HepG2 (cell line): ENCODE measurements around the gene MIDN. TPM values are rescaled to one million over a fixed set of nuclear protein-coding genes. Genes with fewer than 3 reads are reported as not detected.

Experiments
- ETV6 ChIP-seq: sonication (generic); formaldehyde crosslinking; conservative IDR thresholded peaks from 2 replicates; pipeline ENCODE4 v1.4.0; 2020; ENCODE audit warnings: missing genetic modification reagents
- GFI1 ChIP-seq: sonication (generic); formaldehyde crosslinking; IDR thresholded peaks from 2 replicates; pipeline ENCODE4 v1.5.0; 2020; ENCODE audit warnings: missing genetic modification reagents, mild to moderate bottlenecking, borderline replicate concordance
- MBD4 ChIP-seq: IDR thresholded peaks from 2 replicates; pipeline ENCODE4 v1.6.1; 2012; ENCODE audit warnings: low read length, inconsistent platforms, borderline replicate concordance
- NKX3-1 ChIP-seq: sonication (generic); formaldehyde crosslinking; IDR thresholded peaks from 2 replicates; pipeline ENCODE4 v1.5.0; 2020; ENCODE audit warnings: missing genetic modification reagents
- RXRB ChIP-seq: IDR thresholded peaks from 2 replicates; pipeline ENCODE4 v1.6.1; 2016; ENCODE audit warnings: borderline replicate concordance, missing genetic modification reagents, missing compliant biosample characterization
- SATB2 ChIP-seq: sonication (generic); formaldehyde crosslinking; IDR thresholded peaks from 2 replicates; pipeline ENCODE4 v1.5.0; 2020; ENCODE audit warnings: missing genetic modification reagents
- SP5 ChIP-seq: IDR thresholded peaks from 2 replicates; pipeline ENCODE4 v1.6.1; 2016; ENCODE audit warnings: low read depth, borderline replicate concordance
- THAP7 ChIP-seq: sonication (generic); formaldehyde crosslinking; IDR thresholded peaks from 2 replicates; pipeline ENCODE4 v1.8.1; 2023; ENCODE audit warnings: mild to moderate bottlenecking, missing genetic modification reagents
- TMF1 ChIP-seq: sonication (generic); formaldehyde crosslinking; IDR thresholded peaks from 2 replicates; pipeline ENCODE4 v1.8.1; 2022; ENCODE audit warnings: low read depth, missing genetic modification reagents
- ZBTB46 ChIP-seq: sonication (generic); formaldehyde crosslinking; IDR thresholded peaks from 2 replicates; pipeline ENCODE4 v1.4.0; 2020; ENCODE audit warnings: mild to moderate bottlenecking, missing genetic modification reagents, borderline replicate concordance
- ZNF280B ChIP-seq: sonication (generic); formaldehyde crosslinking; IDR thresholded peaks from 2 replicates; pipeline ENCODE4 v1.5.0; 2020; ENCODE audit warnings: missing genetic modification reagents, mild to moderate bottlenecking, borderline replicate concordance
- ZNF33A ChIP-seq: sonication (generic); formaldehyde crosslinking; IDR thresholded peaks from 2 replicates; pipeline ENCODE4 v1.5.1; 2020; ENCODE audit warnings: missing genetic modification reagents, mild to moderate bottlenecking, moderate library complexity, borderline replicate concordance
- ZNF513 ChIP-seq: sonication (generic); formaldehyde crosslinking; conservative IDR thresholded peaks from 2 replicates; pipeline ENCODE4 v1.5.0; 2020; ENCODE audit warnings: missing genetic modification reagents
- ZNF564 ChIP-seq: sonication (generic); formaldehyde crosslinking; IDR thresholded peaks from 2 replicates; pipeline ENCODE4 v1.8.1; 2023; ENCODE audit warnings: mild to moderate bottlenecking, missing genetic modification reagents
- ZNF607 ChIP-seq: sonication (generic); formaldehyde crosslinking; IDR thresholded peaks from 2 replicates; pipeline ENCODE4 v1.5.1; 2020; ENCODE audit warnings: missing genetic modification reagents, mild to moderate bottlenecking, borderline replicate concordance
- ZNF609 ChIP-seq: sonication (generic); formaldehyde crosslinking; IDR thresholded peaks from 2 replicates; pipeline ENCODE4 v1.4.0; 2020; ENCODE audit warnings: mild to moderate bottlenecking, missing genetic modification reagents, borderline replicate concordance
- ZNF644 ChIP-seq: IDR thresholded peaks from 2 replicates; pipeline ENCODE4 v1.6.1; 2016; ENCODE audit warnings: low read depth
- ZNF660 ChIP-seq: sonication (generic); formaldehyde crosslinking; IDR thresholded peaks from 2 replicates; pipeline ENCODE4 v1.5.1; 2020; ENCODE audit warnings: mild to moderate bottlenecking, low read depth, missing genetic modification reagents, borderline replicate concordance
- ZNF883 ChIP-seq: sonication (generic); formaldehyde crosslinking; IDR thresholded peaks from 2 replicates; pipeline ENCODE4 v1.5.1; 2020; ENCODE audit warnings: mild to moderate bottlenecking, missing genetic modification reagents; ENCODE audit errors: not compliant biosample characterization
- polyA plus RNA-seq, 8 experiments: library from polyadenylated mRNA; depleted of rRNA in 3 of 8; stranded (reverse) in 7 of 8; unstranded in 1 of 8; fragments of >200 nt; fragmentation: Illumina TruSeq in 4 of 8; extraction: Trizol in 4 of 8; gene quantifications; 2 replicates each; pipeline versions ENCODE4 v1.2.1 to v1.2.3, GENCODE V29; 2011 to 2016; ENCODE audit warnings: low read depth in 4 of 8, missing spikeins in 1 of 8, mixed read lengths in 1 of 8; ENCODE audit not compliant: insufficient read depth in 1 of 8
- total RNA-seq, 5 experiments: library from RNA; depleted of rRNA; stranded (reverse); fragments of >200 nt; fragmentation: Illumina TruSeq; extraction: Trizol; gene quantifications; 2 replicates each; pipeline ENCODE4 v1.2.3, GENCODE V29; 2016; ENCODE audit warnings: low read depth in 1 of 5

Gene MIDN
- total and polyA plus RNA-seq, 2 of the 13 experiments (the other 11 are each of a cell fraction or from before 2014, with no cell fraction given), result 8.4 to 18.0 TPM

- TF ChIP-seq GFI1 (CRISPR knock-in tag), result no peak
- TF ChIP-seq ZNF883 (CRISPR knock-in tag), result no peak
- TF ChIP-seq ZNF564 (CRISPR knock-in tag), result no peak
- TF ChIP-seq ZNF644 (CRISPR knock-in tag), result no peak
- TF ChIP-seq RXRB (CRISPR knock-in tag), result no peak
- no peak for TF ChIP-seq MBD4
- TF ChIP-seq ZNF280B (CRISPR knock-in tag), result no peak; the same call in 1 of the 2 replicates
- TF ChIP-seq TMF1 (CRISPR knock-in tag), result no peak
- no peak for TF ChIP-seq ZNF660 (CRISPR knock-in tag)
- TF ChIP-seq ZNF33A (CRISPR knock-in tag), result no peak
- no peak for TF ChIP-seq THAP7 (CRISPR knock-in tag)
- TF ChIP-seq ETV6, result no peak; the same call in 1 of the 2 replicates
- 0 out of 2 replicates have a peak, but pooled peaks have one; percentile 55 for TF ChIP-seq ZBTB46 (CRISPR knock-in tag)
- TF ChIP-seq ZNF607 (CRISPR knock-in tag), result no peak
- no peak for TF ChIP-seq ZNF513 (CRISPR knock-in tag)
- TF ChIP-seq SATB2 (CRISPR knock-in tag), result no peak
- no peak for TF ChIP-seq NKX3-1 (CRISPR knock-in tag)
- TF ChIP-seq SP5 (CRISPR knock-in tag), result peak; percentile 98
- TF ChIP-seq ZNF609 (CRISPR knock-in tag), result peak; percentile 66; the same call in 1 of the 2 replicates
These were observed 3.9 kb downstream of the MIDN start (continued) for GRCh38 chr19:1252221-1252820.
